OCI-LY1 (cell line): ENCODE measurements around the gene STK32C.

Source experiments
- H2AFZ ChIP-seq: fragments of 200-600 bp; sonication (generic), shearing (Covaris generic); 2 replicates; pipeline ENCODE4 v1.6.0; 2014; ENCODE audit warnings: antibody characterized with exemption, mild to moderate bottlenecking, low read length
- H3F3A ChIP-seq: fragments of 200-600 bp; sonication (generic), shearing (Covaris generic); 2 replicates; pipeline ENCODE4 v1.6.0; 2014; ENCODE audit warnings: mild to moderate bottlenecking, antibody characterized with exemption, low read length, moderate library complexity; ENCODE audit not compliant: insufficient read depth
- H3K27ac ChIP-seq: fragments of 200-600 bp; sonication (generic); 2 replicates; pipeline ENCODE4 v1.5.1; 2014; ENCODE audit warnings: low read length, mixed run types, mild to moderate bottlenecking, low read depth; ENCODE audit not compliant: poor library complexity, severe bottlenecking
- H3K27me3 ChIP-seq: fragments of 200-600 bp; sonication (generic); 2 replicates; pipeline ENCODE4 v1.6.0; 2014; ENCODE audit warnings: antibody characterized with exemption, mild to moderate bottlenecking, low read length, moderate library complexity; ENCODE audit not compliant: insufficient read depth
- H3K36me3 ChIP-seq: fragments of 200-600 bp; sonication (generic); 2 replicates; pipeline ENCODE4 v1.6.1; 2014; ENCODE audit warnings: mild to moderate bottlenecking, antibody characterized with exemption, low read length, moderate library complexity, mixed read lengths; ENCODE audit not compliant: insufficient read depth
- H3K4me1 ChIP-seq: fragments of 200-600 bp; sonication (generic); 2 replicates; pipeline ENCODE4 v1.5.1; 2014; ENCODE audit warnings: mild to moderate bottlenecking, low read length, moderate library complexity; ENCODE audit not compliant: insufficient read depth, severe bottlenecking
- H3K4me2 ChIP-seq: fragments of 200-600 bp; sonication (generic), shearing (Covaris generic); 2 replicates; pipeline ENCODE4 v1.6.1; 2014; ENCODE audit warnings: low read length
- H3K4me3 ChIP-seq: fragments of 200-600 bp; sonication (generic); 2 replicates; pipeline ENCODE4 v1.5.1; 2014; ENCODE audit warnings: low read length, low read depth, mild to moderate bottlenecking, mixed read lengths; ENCODE audit not compliant: poor library complexity, severe bottlenecking
- H3K79me2 ChIP-seq: fragments of 200-600 bp; shearing (Covaris generic); 2 replicates; pipeline ENCODE4 v1.6.1; 2016; ENCODE audit warnings: mixed run types, low read length, mixed read lengths; ENCODE audit not compliant: insufficient read depth
- H3K9ac ChIP-seq: fragments of 200-600 bp; sonication (generic), shearing (Covaris generic); 2 replicates; pipeline ENCODE4 v1.6.1; 2014; ENCODE audit warnings: mild to moderate bottlenecking, low read length, mixed read lengths
- H3K9me2 ChIP-seq: fragments of 200-600 bp; sonication (generic), shearing (Covaris generic); 2 replicates; pipeline ENCODE4 v1.6.1; 2014; ENCODE audit warnings: low read depth, mild to moderate bottlenecking, low read length, mixed read lengths
- H3K9me3 ChIP-seq: fragments of 200-600 bp; shearing (Covaris generic); 2 replicates; pipeline ENCODE4 v1.6.1; 2014; ENCODE audit warnings: low read length, mixed read lengths
- H4K20me1 ChIP-seq: fragments of 200-600 bp; sonication (generic), shearing (Covaris generic); 2 replicates; pipeline ENCODE4 v1.6.0; 2016; ENCODE audit warnings: mild to moderate bottlenecking, low read length; ENCODE audit not compliant: insufficient read depth
- CTCF ChIP-seq: fragments of 200-600 bp; sonication (generic), shearing (Covaris generic); IDR thresholded peaks from 2 replicates; pipeline ENCODE4 v1.5.1; 2017; ENCODE audit warnings: mild to moderate bottlenecking, antibody characterized with exemption, low read length, moderate library complexity, mixed read lengths
- EZH2 ChIP-seq: fragments of 200-600 bp; sonication (generic), shearing (Covaris generic); IDR thresholded peaks from 2 replicates; pipeline ENCODE4 v1.8.0; 2017; ENCODE audit warnings: borderline replicate concordance, mixed run types, mild to moderate bottlenecking, antibody characterized with exemption, low read length, moderate library complexity, mixed read lengths

Gene STK32C

DNA sequence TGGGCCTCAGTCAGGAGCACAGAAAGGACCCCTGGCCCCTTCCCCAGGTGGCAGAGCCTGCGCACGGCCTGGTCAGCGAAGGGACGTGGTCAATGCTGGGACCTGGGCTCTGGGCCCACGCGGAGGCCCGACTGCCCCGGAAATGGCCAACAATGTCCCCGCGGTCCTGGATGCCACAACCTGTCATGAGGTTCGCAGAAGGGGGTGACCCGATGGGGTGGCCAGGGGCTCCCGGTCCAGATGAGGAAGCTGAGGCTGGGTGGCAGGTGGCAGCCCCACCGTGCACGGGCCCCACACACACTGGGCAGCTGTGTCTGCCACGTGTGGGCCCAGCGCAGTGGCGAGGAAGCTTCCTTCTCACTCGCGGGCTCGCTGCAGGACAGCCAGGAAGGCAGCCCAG, 71.6 kb downstream of the STK32C start:
- Histone ChIP-seq H3K4me1 (peaks cover 17% of the 10 kb centered on the region), H2AFZ (no peak overlapping the region), H3K9me2 (no peaks in the 10 kb centered on the region), H3K9me3 (no peaks in the 10 kb centered on the region), H3K27me3 (peaks cover 8% of the 10 kb centered on the region; the same call in 1 of the 2 replicates), H3K9ac (no peak overlapping the region), H3K79me2 (no peaks in the 10 kb centered on the region), H3K4me2 (no peak overlapping the region), H4K20me1 (no peaks in the 10 kb centered on the region), H3K4me3 (no peak overlapping the region), H3F3A (no peaks in the 10 kb centered on the region), H3K27ac (no peak overlapping the region), H3K36me3 (no peaks in the 10 kb centered on the region)
- TF ChIP-seq EZH2 (no peak), CTCF (no peak)

GRCh38 chr10:132234860-132235259, 72.9 kb downstream of the STK32C start:
- Histone ChIP-seq H3K79me2 (no peaks in the 10 kb centered on the region), H3K27ac (no peak overlapping the region), H3F3A (no peaks in the 10 kb centered on the region), H3K4me2 (no peak overlapping the region), H3K4me3 (no peak overlapping the region), H2AFZ (no peak overlapping the region), H3K9me3 (no peaks in the 10 kb centered on the region), H3K36me3 (no peaks in the 10 kb centered on the region), H3K27me3 (peaks cover 8% of the 10 kb centered on the region; the same call in 1 of the 2 replicates), H3K4me1 (peaks cover 19% of the 10 kb centered on the region), H3K9ac (no peak overlapping the region), H3K9me2 (no peaks in the 10 kb centered on the region), H4K20me1 (no peaks in the 10 kb centered on the region)
- no peak for TF ChIP-seq EZH2
- no peak for TF ChIP-seq CTCF

GRCh38 chr10:132233501-132234085, 74.2 kb downstream of the STK32C start:
- Histone ChIP-seq H3K4me2 (no peak overlapping the region), H3K4me3 (no peak overlapping the region), H3K27ac (no peak overlapping the region), H3K9me2 (no peaks in the 10 kb centered on the region), H2AFZ (no peak overlapping the region), H4K20me1 (no peaks in the 10 kb centered on the region), H3F3A (no peaks in the 10 kb centered on the region), H3K9me3 (no peaks in the 10 kb centered on the region), H3K4me1 (peaks cover 19% of the 10 kb centered on the region), H3K36me3 (no peaks in the 10 kb centered on the region), H3K9ac (no peak overlapping the region), H3K27me3 (peaks cover under 1% of the 10 kb centered on the region; the same call in 1 of the 2 replicates), H3K79me2 (no peaks in the 10 kb centered on the region)
- TF ChIP-seq CTCF (no peak), EZH2 (no peak)
